Endothelial cell of umbilical vein (primary cell): ENCODE results near the gene PDIA5. TPM values are rescaled to one million over a fixed set of nuclear protein-coding genes. Genes with fewer than 3 reads are reported as not detected.

Source experiments
- BruUV-seq: library from RNA; stranded (reverse); fragments of 400-500 nt; replicated peaks from 2 replicates; lab custom pipeline; 2021; lab: Mats Ljungman, UMichigan
- CTCF ChIA-PET: fragments of 300-600, 350-600 bp; sonication (Branson Sonifier 250); formaldehyde crosslinking; loops from one replicate; lab custom pipeline; 2021; ENCODE audit warnings: antibody characterized with exemption, inconsistent platforms; lab: Charles Lee
- POLR2A ChIA-PET: fragments of 300-600, 350-600 bp; sonication (Branson Sonifier 250); formaldehyde crosslinking; loops from one replicate; lab custom pipeline; 2021; ENCODE audit warnings: antibody characterized with exemption, inconsistent platforms; lab: Charles Lee
- DNase-seq: peaks from one replicate; pipeline ENCODE4 v3.0.0-alpha.2; 2011; ENCODE audit warnings: low read depth, low spot score
- FAIRE-seq: peaks from 2 replicates; lab custom pipeline; 2011; peaks lifted over from hg19 to GRCh38; lab: Jason Lieb, UNC
- H2AFZ ChIP-seq: 2 replicates; pipeline ENCODE4 v1.6.0; 2012; ENCODE audit warnings: low read depth, low read length, control low read depth, inconsistent platforms
- H3K27ac ChIP-seq: 2 replicates; pipeline ENCODE4 v1.5.1; 2011; ENCODE audit warnings: low read depth, mild to moderate bottlenecking, control low read depth, low read length, moderate library complexity; ENCODE audit not compliant: insufficient read depth
- H3K27me3 ChIP-seq, 2 experiments: 2 replicates each; pipeline versions ENCODE4 v1.6.0 to v1.6.1; 2011; ENCODE audit warnings: low read length in 2 of 2, mixed read lengths in 1 of 2; ENCODE audit not compliant: control insufficient read depth in 2 of 2, insufficient read depth in 2 of 2
- H3K36me3 ChIP-seq, 2 experiments: 2 replicates in 1 of 2; 3 replicates in 1 of 2; pipeline ENCODE4 v1.5.1; 2011; ENCODE audit warnings: low read length in 2 of 2, mild to moderate bottlenecking in 1 of 2, moderate library complexity in 1 of 2; ENCODE audit not compliant: control insufficient read depth in 2 of 2, insufficient read depth in 2 of 2; ENCODE audit errors: extremely low read depth in 1 of 2
- H3K4me1 ChIP-seq: 3 replicates; pipeline ENCODE4 v1.5.1; 2011; ENCODE audit warnings: mild to moderate bottlenecking, low read length; ENCODE audit not compliant: control insufficient read depth, insufficient read depth; ENCODE audit errors: extremely low read depth
- H3K4me2 ChIP-seq: 2 replicates; pipeline ENCODE4 v1.6.1; 2011; ENCODE audit warnings: low read length, control low read depth, mixed read lengths; ENCODE audit not compliant: insufficient read depth
- H3K4me3 ChIP-seq, 3 experiments: fragments of 200-600 bp in 1 of 3; sonication (generic), shearing (Covaris generic) in 1 of 3; replicated peaks in 1 of 3; 2 replicates each; pipeline ENCODE4 v1.5.1; 2011 to 2016; ENCODE audit warnings: control low read depth in 3 of 3, low read length in 3 of 3, mild to moderate bottlenecking in 2 of 3, inconsistent platforms in 1 of 3, low read depth in 1 of 3, moderate library complexity in 1 of 3; ENCODE audit not compliant: insufficient read depth in 1 of 3
- H3K79me2 ChIP-seq: 2 replicates; pipeline ENCODE4 v1.6.0; 2012; ENCODE audit warnings: low read length, inconsistent platforms; ENCODE audit not compliant: control insufficient read depth, insufficient read depth
- H3K9ac ChIP-seq: replicated peaks from 2 replicates; pipeline ENCODE3; 2011; ENCODE audit warnings: low read length, control low read depth; ENCODE audit not compliant: insufficient read depth; ENCODE audit errors: extremely low read depth
- H3K9me1 ChIP-seq: replicated peaks from 3 replicates; pipeline ENCODE4 v1.6.0; 2011; ENCODE audit warnings: mild to moderate bottlenecking, low read length; ENCODE audit not compliant: control insufficient read depth, insufficient read depth; ENCODE audit errors: extremely low read depth
- H3K9me3 ChIP-seq: replicated peaks from 2 replicates; pipeline ENCODE4 v1.5.1; 2012; ENCODE audit warnings: low read length, inconsistent platforms; ENCODE audit not compliant: control insufficient read depth, insufficient read depth
- H4K20me1 ChIP-seq: replicated peaks from 2 replicates; pipeline ENCODE3; 2011; ENCODE audit warnings: mild to moderate bottlenecking, low read length; ENCODE audit not compliant: control insufficient read depth, insufficient read depth; ENCODE audit errors: extremely low read depth
- EZH2 ChIP-seq: IDR thresholded peaks from 2 replicates; pipeline ENCODE4 v1.6.1; 2012; ENCODE audit warnings: borderline replicate concordance, low read depth, mild to moderate bottlenecking, moderate library complexity, low read length, inconsistent platforms; ENCODE audit not compliant: severe bottlenecking
- GATA2 ChIP-seq: IDR thresholded peaks from 2 replicates; pipeline ENCODE4 v1.7.0; 2011; ENCODE audit warnings: low read depth, mild to moderate bottlenecking, moderate library complexity, mixed read lengths, low read length; ENCODE audit not compliant: insufficient read length, insufficient read depth
- MYC ChIP-seq: IDR thresholded peaks from one replicate; pipeline ENCODE4 v1.6.1; 2011; ENCODE audit warnings: mild to moderate bottlenecking, low read depth, low read length
- POLR2A ChIP-seq: IDR thresholded peaks from 2 replicates; pipeline ENCODE4 v1.6.1; 2012; ENCODE audit warnings: low read depth, mild to moderate bottlenecking, control low read depth, low read length
- POLR2AphosphoS5 ChIP-seq: IDR thresholded peaks from 2 replicates; pipeline ENCODE4 v1.6.1; 2012; ENCODE audit warnings: low read depth, mild to moderate bottlenecking, control low read depth, low read length, moderate library complexity; ENCODE audit not compliant: insufficient read depth
- dilution Hi-C: fragments of 300-500 bp; cut with MboI; formaldehyde crosslinking; loops from one replicate; pipeline ENCODE4 v1.15.0; 2019; ENCODE audit warnings: low sequenced_read_pairs; ENCODE audit not compliant: extremely low pct_ligation_motif_present
- intact Hi-C: fragments of 100-400 bp; cut with micrococcal nuclease; formaldehyde crosslinking; loops from one replicate; pipeline ENCODE4 v1.10.0; 2022
- polyA plus RNA-seq, 4 experiments: library from polyadenylated mRNA; depleted of rRNA in 3 of 4; stranded (reverse) in 3 of 4; unstranded in 1 of 4; fragments of >200 nt; gene quantifications; 2 replicates each; pipeline versions ENCODE4 v1.2.1 to v1.2.3, GENCODE V29; 2011 to 2012; ENCODE audit warnings: missing spikeins in 1 of 4
- total RNA-seq: library from RNA; stranded (reverse); gene quantifications from 2 replicates; pipeline ENCODE4 v1.2.3, GENCODE V29; 2021
- TF ChIP-seq, protein P1 (sequence below), 2 donors: IDR thresholded peaks; 1 replicate in 1 of 2; 2 replicates in 1 of 2; pipeline ENCODE4 v1.5.1; 2011; ENCODE audit warnings: low read length in 2 of 2, mild to moderate bottlenecking in 2 of 2, moderate library complexity in 2 of 2, control low read depth in 1 of 2, inconsistent platforms in 1 of 2, low read depth in 1 of 2; ENCODE audit not compliant: insufficient read depth in 1 of 2; ENCODE audit errors: extremely low read depth in 1 of 2

Gene PDIA5
- total and polyA plus RNA-seq, 2 donors (not counting 3 experiments of a cell fraction or from before 2014, with no cell fraction given), result 55.7 to 85.6 TPM

DNA sequence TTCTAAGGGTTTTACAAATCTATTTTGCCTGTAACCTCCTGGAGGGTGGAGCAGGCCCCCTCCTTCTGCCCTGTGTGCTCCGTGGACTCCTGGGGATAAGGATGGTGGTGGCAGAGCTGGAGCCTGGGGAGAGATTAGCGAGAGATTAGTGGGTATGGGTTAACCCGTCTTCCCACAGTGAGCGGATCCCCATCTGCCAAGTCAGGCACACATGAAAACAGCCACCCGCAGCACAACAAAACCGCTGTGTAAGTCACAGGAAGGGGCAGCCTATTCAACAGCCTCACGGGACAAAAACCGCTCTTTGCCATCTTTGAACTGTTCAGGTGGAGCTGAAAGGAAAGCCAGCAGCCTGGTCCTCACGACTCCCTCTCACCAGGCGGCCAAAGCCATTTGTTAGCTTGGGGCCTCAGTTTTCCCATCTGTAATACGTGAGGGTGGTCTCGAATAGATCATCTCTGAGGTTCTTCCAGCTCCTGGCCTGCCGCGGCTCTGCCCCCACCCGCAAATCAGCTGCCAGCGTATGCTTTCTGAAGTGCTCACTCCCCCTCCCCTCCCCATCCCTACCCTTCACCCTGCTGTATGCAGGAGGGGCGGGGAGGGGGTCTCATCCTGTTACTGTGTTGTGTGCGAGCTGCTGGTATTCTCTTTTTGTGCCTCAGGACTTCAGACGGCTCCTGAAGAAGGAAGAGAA, 43.6 kb downstream of the PDIA5 start:
- no peaks in the 10 kb centered on the region for H3K4me1 ChIP-seq
- BruUV-seq, result no TSS peak
- peaks cover 10 to 35% of the 10 kb centered on the region in 2 experiments for H3K36me3 ChIP-seq
- H3K79me2 ChIP-seq, result no peaks in the 10 kb centered on the region
- no peaks in the 10 kb centered on the region for H4K20me1 ChIP-seq
- intact Hi-C loops, result no loop called here
- POLR2A ChIA-PET, result no interaction called here
- no peak for DNase-seq
- H3K27me3 ChIP-seq, result no peaks in the 10 kb centered on the region
- FAIRE-seq, result no peak
- H3K4me3 ChIP-seq, result no peak overlapping the region
- no peak overlapping the region for H3K9ac ChIP-seq
- H3K9me1 ChIP-seq, result no peaks in the 10 kb centered on the region
- dilution Hi-C loops, result no loop called here
- no peak overlapping the region for H3K4me2 ChIP-seq
- H3K9me3 ChIP-seq, result no peaks in the 10 kb centered on the region
- CTCF ChIA-PET, result interaction anchor here (0.6 to 1.4 kb wide), 4 partner anchors 8 to 83 kb away, joined by 3 to 5 read pairs (median 3); partner anchors contain the start of gene SEMA5B
- H3K27ac ChIP-seq, result no peak overlapping the region
- TF ChIP-seq MYC, result no peak
- TF ChIP-seq POLR2A, result no peak
- no peak for TF ChIP-seq GATA2
- TF ChIP-seq POLR2AphosphoS5, result no peak
- no peak for TF ChIP-seq EZH2
- TF ChIP-seq, protein P1, sequence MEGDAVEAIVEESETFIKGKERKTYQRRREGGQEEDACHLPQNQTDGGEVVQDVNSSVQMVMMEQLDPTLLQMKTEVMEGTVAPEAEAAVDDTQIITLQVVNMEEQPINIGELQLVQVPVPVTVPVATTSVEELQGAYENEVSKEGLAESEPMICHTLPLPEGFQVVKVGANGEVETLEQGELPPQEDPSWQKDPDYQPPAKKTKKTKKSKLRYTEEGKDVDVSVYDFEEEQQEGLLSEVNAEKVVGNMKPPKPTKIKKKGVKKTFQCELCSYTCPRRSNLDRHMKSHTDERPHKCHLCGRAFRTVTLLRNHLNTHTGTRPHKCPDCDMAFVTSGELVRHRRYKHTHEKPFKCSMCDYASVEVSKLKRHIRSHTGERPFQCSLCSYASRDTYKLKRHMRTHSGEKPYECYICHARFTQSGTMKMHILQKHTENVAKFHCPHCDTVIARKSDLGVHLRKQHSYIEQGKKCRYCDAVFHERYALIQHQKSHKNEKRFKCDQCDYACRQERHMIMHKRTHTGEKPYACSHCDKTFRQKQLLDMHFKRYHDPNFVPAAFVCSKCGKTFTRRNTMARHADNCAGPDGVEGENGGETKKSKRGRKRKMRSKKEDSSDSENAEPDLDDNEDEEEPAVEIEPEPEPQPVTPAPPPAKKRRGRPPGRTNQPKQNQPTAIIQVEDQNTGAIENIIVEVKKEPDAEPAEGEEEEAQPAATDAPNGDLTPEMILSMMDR (IDR thresholded peaks at IDR 0.05; ENCODE audit: extremely low read depth in 1 of 2, insufficient read depth in 1 of 2, low read depth in 1 of 2, low read length in 2 of 2), result no peak
- no peak overlapping the region for H2AFZ ChIP-seq
